Measurements from ENCODE around the gene IMP3. TPM values are rescaled to one million over a fixed set of nuclear protein-coding genes. Genes with fewer than 3 reads are reported as not detected.
"Not testable (repeated sequence)": the region's sequence is repeated elsewhere in the genome, so short reads cannot be mapped to it uniquely, and the experiment has no call there.

The IMP3 gene
- total RNA-seq, 1 experiment from 2014 or later, result 76.2 TPM

DNA sequence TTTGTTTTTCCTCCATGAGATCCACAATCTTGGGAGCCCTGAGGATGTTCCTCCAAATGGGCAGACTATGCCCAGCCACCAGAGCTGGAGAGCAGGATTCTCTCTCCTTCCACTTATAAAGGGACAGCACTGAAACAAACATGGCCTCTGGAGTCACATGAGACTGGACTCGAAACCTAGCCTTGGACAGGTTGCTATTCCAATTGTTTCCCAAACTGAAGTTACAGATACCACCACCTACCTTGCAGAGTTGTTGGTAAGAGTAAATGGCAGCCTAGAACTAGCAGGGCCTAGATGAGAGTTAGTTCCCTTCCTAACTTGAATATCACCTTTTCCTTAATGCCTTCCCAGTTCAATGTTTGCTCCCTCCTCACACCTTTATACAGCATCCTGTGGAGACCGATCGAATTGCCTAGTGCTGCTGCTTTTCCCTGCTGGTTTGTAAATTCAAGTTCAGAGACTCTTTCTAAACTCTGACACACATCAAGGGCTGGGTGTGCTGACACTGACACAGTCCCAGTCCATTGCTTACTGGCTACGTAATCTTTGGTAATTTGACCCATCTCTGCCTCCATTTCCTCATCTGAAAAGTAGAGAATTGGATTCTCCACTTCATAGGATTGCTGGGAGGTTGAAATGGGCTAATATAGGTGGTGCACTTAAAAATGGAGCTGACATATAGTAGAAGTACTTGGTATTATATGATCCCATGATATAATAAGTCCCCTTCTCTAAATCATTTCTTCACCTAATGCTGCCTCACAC, 2.6 kb downstream of the IMP3 start:
- in situ Hi-C loops (cut with HindIII; ENCODE audit: low pct_unique_long_range_greater_than_20kb, low sequenced_read_pairs), result no loop called here
- no peak for DNase-seq (ENCODE audit: low read depth)

DNA sequence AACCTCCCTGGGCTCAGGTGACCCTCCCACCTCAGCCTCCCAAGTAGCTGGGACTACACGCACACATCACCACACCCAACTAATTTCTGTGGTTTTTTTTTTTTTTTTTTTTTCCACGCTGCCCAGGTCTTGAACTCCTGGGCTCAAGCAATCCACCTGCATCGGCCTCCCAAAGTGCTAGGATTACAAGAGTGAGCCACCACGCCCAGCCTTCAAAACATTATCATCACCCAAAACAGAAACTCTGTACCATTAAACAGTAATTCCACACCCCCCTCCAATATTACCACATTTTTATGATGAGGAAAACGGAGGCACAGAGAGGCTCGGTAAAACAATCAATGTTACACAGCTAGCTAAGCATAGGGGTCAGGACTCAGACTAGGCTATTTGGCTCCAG, 4.0 kb downstream of the IMP3 start:
- in situ Hi-C loops (cut with HindIII; ENCODE audit: low pct_unique_long_range_greater_than_20kb, low sequenced_read_pairs), result no loop called here
- DNase-seq (ENCODE audit: low read depth), result no peak

DNA sequence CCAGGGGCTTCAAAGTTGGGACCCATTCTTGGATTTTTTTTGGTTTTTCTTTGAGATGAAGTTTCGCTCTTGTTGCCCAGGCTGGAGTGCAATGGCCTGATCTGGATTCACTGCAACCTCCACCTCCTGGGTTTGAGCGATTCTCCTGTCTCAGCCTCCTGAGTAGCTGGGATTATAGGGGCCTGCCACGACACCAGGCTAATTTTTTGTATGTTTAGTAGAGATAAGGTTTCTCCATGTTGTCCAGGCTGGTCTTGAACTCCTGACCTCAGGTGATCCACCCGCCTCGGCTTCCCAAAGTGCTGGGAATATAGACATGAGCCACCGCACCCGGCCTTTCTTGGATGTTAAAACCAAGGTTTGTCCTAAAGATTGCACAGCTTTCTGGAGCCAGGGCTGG, 6.1 kb downstream of the IMP3 start:
- DNase-seq (ENCODE audit: low read depth); in situ Hi-C loops (cut with HindIII; ENCODE audit: low pct_unique_long_range_greater_than_20kb, low sequenced_read_pairs): not testable (repeated sequence)

DNA sequence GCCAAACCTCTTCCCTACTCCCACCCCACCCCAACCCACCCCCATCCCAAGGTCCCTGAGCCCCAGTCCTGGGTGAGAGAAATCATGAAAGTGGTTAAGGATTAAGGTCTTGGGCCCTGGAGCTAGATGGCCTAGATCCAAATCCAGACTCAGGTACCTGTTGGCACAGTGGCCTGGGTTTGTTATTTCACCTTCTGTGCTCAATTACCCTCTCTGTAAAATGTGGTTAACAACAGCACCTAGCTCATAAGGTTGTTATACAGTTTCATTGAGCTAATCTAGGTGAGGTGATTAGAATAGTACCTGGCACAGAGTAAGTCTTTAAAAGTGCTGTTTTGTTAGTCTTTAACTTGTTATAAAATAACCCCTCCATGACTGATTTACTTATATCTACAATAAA, 8.1 kb downstream of the IMP3 start:
- DNase-seq (ENCODE audit: low read depth), result no peak
- in situ Hi-C loops (cut with HindIII; ENCODE audit: low pct_unique_long_range_greater_than_20kb, low sequenced_read_pairs), result no loop called here

DNA sequence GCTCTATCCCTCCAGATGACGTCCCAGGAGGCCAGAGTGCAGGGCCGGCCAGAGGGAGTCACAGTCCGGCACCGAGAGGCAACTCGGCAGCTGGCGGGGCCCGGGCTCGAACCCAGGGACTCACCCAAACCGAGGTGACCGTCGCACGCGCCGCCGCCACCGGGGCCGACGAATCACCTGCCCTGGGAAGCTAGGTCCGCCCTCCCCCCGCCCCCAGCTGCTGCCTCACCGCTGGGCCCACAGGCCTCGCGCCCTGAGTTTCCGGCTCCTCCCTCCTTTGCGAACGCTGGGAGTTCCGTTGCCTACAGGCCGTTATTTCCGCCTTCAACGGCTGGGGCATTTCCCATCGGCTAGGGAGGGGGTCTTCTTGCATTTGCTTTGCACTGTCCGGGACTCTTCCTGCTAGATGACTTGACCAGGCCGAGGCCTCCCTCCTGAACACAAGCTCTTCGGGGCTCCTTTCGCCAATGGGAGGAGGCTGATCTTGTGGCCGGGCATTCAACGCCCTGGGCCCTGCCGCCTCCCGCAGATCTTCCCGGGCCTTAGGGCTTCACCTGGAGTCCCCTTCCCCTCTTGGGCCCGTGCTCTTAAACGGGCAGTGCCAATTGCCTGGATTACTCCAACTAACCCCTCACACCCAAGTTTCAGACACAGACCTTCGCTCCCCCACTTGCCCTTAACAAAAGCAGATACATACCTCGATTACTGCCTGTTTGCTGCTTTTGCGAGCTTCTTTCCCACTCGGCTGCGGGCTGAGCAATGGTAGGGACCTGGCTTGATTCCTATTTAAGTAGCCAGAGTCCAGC, 14.3 kb downstream of the IMP3 start, which contains the start of gene SNUPN:
SNUPN (minus strand) TSS at position 184 of the 806 bp plus-strand sequence. CDS start 4,674 bp downstream, outside the sequence.
- in situ Hi-C loops (cut with HindIII; ENCODE audit: low pct_unique_long_range_greater_than_20kb, low sequenced_read_pairs), result no loop called here
- DNase-seq (ENCODE audit: low read depth), result peak; percentile 93

DNA sequence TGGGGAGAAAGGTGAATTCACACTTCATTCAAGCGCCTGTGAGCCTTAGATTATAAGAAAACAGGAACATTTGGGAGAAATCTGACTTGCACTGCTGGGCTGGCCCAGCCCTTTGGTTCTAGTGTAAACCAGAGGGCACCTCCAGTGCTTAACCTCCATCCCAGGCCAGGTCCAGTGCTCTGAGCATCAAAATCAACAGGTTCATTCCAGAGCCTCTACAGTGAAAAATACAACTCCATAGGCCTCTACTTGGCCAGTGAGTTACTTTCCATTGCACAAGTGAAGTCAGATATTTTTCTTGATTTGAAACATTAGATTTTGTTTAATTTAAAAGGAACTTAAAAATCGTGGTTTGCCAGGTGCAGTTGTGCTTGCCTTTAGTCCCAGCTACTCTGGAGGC, 17.5 kb downstream of the IMP3 start:
- in situ Hi-C loops (cut with HindIII; ENCODE audit: low pct_unique_long_range_greater_than_20kb, low sequenced_read_pairs), result no loop called here
- no peak for DNase-seq (ENCODE audit: low read depth)

DNA sequence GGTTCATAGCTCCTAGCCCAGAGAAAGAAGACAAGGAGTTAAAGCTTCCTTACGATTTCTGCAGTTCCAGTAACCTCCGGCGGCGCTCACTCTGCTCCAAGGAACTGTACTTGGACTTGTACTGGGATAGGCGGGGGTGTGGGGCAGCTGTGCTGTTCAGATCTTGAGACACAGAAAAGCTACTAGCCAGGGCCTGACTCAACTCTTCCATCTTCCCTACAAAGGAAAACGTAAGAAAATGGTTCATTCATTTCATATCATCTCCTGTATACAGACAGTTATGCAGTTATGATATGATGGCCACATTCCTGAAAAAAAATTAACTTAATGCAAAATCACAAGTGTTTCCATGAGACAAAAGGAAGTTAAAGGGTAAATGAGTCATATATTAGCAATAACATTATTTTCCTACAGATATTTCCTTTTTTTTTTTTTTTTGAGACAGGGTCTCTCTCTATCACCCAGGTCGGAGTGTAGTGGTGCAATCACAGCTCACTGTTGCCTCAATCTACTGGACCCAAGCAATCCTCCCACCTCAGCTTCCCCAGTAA, 19.1 kb downstream of the IMP3 start:
- DNase-seq (ENCODE audit: low read depth), result no peak

DNA sequence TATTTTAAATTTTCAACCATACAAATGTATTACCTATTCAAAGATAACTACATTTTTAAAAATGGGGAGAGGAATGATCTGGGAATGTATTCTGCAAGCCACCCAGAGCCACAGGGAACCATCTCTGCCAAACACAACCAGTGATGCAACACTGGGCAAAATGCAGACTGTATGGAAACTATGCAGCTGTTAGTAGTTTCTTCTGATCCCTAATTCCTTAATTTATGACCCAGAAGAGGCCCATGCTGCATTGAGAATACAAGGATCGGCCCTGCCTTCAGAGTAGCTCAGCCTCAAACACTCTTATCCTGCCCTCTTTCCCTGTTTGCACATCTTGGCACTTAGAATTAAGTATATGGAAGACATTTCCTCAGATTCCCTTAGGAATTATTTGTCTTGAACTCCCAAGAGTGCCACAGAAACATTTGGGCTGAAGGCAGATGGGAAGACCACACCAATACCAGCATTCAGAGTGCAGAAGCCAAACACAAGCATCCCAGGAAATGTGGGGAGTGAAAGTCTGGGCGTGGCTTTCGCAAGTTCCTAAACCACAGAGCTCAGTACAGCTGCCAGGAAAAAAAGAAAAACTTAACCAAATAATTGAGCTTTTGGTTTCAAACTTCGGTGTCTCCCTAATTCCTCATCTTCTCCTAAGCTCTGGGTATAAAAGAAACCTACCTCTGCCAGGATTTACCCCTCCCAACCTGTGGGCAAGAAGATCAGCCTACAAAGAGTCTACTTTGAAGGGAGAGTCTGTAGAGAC, 19.8 kb downstream of the IMP3 start:
- in situ Hi-C loops (cut with HindIII; ENCODE audit: low pct_unique_long_range_greater_than_20kb, low sequenced_read_pairs), result no loop called here
- DNase-seq (ENCODE audit: low read depth), result no peak

More for the DNA sequence above, 19.1 kb downstream of the IMP3 start:
- in situ Hi-C loops (cut with HindIII; ENCODE audit: low pct_unique_long_range_greater_than_20kb, low sequenced_read_pairs), result no loop called here

DNA sequence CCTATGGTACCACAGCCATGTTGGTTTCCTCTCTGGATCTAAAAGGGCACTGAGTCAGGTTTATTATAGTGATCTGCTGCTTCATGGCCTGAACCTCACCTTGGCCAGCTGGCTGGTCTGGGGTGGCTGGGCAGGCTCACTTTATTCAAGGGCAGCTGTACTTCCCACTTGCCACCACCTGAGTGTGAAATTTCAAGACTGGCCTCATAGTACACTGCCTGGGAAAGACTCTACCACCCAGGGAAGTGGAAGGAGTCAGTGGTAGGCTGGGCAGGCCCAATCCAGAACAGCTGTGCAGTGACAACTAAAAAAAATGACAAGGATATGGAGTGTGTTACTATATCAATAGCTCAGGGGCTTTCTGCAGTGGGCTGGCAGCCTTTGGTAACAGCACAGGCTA, 23.3 kb downstream of the IMP3 start:
- in situ Hi-C loops (cut with HindIII; ENCODE audit: low pct_unique_long_range_greater_than_20kb, low sequenced_read_pairs), result no loop called here
- no peak for DNase-seq (ENCODE audit: low read depth)

DNA sequence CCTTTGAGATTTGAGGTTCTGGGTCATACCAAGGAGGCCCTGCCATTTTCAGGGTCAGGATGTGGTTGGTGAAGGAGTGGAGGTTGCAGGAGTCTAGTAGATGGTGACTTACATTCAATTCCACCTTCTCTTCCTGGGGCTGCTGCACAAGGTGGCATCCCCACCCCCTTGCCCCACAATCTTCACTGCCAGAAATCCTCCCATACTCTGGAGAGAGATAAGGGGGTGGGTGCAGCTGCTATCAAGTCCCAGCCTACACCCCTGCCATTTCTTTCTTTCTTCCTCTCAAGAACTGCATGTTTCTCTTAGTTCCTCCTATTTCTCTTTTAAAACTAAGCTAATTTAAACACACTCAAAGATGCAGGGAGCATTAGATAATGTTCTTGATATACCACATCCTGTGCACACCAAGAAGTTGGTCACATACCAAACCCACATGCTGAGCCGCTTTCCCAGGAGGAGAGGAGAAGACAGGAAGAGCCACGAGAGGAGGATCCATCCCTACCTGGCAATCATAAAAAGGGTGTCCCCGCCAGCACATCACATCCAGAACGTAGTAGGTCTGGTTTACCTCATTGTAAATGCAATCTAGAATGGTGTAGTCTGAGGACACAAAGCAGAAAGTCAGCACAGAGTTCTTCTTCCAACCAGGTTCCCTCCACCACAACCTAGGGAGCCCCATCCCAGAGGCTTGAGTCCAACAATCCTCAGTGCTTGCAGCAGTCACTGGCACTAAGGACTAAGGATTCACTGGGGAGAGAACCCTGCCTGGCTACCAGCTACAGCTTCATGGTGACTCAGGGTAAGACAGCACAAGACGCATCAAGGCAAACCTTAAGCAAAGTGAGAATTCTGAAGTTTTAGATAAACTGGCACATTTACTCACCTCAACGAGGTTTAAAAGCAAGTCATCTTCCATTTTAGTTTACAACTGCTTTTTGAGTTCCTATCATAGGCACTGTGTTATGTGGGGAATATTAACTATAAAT, 33.0 kb downstream of the IMP3 start:
- in situ Hi-C loops (cut with HindIII; ENCODE audit: low pct_unique_long_range_greater_than_20kb, low sequenced_read_pairs), result no loop called here

DNA sequence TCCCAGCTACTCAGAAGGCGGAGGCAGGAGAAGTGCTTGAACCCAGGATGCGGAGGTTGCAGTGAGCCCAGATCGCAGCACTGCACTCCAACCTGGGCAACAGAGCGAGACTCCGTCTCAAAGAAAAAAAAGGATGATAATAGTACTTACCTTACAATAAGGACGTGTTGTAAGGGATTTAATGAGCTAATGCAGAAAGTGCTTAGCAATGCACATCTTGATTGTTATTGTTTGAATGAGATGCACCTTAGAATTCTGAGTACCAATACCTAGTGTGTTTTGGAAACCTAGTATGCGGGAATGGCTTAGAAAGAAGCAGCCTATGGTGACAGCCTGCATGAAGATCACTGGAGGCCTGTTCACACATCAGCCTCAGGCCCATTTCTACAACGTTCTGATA, 34.0 kb downstream of the IMP3 start:
- in situ Hi-C loops (cut with HindIII; ENCODE audit: low pct_unique_long_range_greater_than_20kb, low sequenced_read_pairs), result no loop called here

More for the DNA sequence above, 33.0 kb downstream of the IMP3 start:
- DNase-seq (ENCODE audit: low read depth), result no peak

DNA sequence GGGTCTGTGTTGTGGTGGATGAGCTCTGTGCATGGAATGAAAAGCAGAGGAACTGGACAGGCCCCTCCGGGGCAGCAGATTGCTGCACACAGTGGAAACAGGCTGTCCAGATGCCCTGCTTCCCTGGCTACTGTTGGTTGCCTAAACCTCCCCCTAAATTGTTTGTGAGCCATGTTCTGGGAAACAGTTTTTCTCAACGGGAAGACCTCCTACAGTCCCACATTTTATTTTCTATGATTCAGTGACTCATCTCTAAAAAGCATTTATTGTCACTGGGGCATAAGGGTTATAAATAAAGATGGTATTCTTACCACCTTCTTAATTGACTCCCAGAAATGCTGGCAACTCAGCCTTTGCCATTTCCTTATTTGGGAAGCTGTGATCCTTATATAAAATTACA, 40.6 kb downstream of the IMP3 start:
- DNase-seq (ENCODE audit: low read depth), result no peak
- in situ Hi-C loops (cut with HindIII; ENCODE audit: low pct_unique_long_range_greater_than_20kb, low sequenced_read_pairs), result loop anchor here (10.0 kb wide), 1 partner anchor 155 kb away; no protein-coding TSS in a partner anchor

More for the DNA sequence above, 34.0 kb downstream of the IMP3 start:
- no peak for DNase-seq (ENCODE audit: low read depth)

DNA sequence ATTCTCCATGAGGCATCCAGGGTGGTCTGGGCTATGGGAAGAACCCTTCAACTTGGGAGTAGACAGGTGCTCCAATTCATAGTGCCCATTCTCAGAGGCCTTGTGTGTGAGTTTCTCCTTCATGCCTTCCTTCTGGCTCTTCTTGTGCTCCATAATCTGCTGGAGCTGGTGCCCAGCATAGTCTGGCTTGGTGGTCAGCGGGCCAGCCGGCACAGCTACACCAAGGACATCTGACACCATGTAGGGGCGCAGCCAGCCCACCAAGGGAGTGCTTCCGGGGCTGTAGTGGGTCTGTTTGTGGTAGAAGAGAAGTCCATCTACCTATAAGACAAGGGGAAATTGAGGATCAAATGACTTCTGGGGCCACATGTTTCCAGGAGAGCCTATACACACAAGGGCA, 41.7 kb downstream of the IMP3 start:
- in situ Hi-C loops (cut with HindIII; ENCODE audit: low pct_unique_long_range_greater_than_20kb, low sequenced_read_pairs), result loop anchor here (10.0 kb wide), 1 partner anchor 154 kb away; no protein-coding TSS in a partner anchor

DNA sequence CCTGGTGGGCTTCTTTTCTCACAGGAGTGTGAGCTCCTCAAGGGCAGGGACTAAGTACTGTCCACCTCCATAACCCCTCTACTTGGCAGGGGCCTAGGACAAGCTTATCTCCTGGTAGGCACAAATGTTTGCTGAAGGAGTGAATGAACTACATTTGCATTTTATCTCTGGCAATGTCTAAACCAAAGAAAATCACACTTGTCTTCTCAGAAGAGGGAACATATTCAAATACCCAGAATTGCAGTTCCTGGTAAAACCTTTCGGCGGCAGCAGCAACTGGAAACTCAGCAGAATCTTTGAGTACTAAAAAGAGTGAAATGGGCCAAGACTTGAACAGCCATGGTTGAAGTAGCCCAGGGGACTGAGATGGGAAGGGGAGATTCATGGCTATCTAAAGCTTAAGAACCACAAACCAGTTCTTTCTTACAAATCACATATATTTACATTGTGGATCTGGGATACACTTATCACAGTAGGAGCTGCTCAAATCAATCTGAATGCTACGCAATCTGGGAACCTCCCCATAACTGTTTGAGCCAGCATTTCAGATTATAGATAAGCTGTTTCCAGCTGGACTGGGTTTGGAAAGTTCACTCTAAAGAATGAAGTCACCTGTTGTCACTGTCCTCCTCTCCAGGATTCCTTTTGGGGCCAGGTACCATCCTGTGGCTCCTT, 42.2 kb downstream of the IMP3 start:
- in situ Hi-C loops (cut with HindIII; ENCODE audit: low pct_unique_long_range_greater_than_20kb, low sequenced_read_pairs), result loop anchor here (10.0 kb wide), 1 partner anchor 153 kb away; no protein-coding TSS in a partner anchor
- DNase-seq (ENCODE audit: low read depth), result no peak

More for the DNA sequence above, 41.7 kb downstream of the IMP3 start:
- DNase-seq (ENCODE audit: low read depth), result no peak

DNA sequence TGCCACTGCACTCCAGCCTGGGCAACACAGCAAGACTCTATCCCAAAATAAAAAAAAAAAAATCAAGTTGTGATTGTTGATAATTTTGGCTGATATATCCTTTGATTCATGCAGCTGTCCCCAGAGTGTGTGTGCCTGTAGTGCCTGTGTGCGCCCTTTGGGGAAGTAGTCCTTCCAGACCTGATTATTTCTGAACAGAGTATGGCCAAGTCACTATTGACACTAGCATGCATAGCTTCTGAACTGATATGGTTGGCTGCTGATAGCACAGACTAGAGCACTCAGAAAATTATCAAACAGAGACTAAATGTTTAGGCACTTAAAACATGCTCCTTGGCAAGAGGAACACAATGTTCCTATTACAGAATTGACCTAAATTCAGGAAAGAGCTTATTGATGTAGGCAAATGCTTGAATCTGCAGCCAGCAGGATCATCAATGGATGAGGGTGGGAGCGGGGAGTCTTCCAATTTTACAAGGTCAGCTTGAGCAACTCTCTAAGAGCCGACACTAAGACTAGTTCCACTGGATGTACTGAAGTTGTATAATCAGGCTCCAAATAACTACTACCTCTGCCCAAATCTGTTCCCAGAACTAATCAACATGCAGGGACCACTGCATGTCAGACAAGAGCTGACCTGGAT, 43.2 kb downstream of the IMP3 start:
- in situ Hi-C loops (cut with HindIII; ENCODE audit: low pct_unique_long_range_greater_than_20kb, low sequenced_read_pairs), result loop anchor here (10.0 kb wide), 1 partner anchor 152 kb away; no protein-coding TSS in a partner anchor
- no peak for DNase-seq (ENCODE audit: low read depth)

DNA sequence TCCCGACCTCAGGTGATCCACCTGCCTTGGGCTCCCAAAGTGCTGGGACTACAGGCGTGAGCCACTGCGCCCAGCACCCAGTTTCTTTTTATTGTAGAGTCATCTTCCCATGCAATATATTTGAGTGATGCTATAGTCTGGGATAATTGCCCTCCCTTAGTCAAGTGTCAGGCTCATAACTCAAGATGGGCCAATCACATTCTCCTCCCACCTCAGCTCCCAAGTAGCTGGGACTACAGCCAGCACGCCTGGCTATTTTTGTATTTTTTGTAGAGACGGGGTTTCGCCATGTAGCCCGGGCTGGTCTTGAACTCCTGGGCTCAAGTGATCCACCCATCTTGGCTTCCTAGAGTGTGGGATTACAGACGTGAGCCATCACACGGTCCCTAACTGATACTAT, 45.7 kb downstream of the IMP3 start:
- DNase-seq (ENCODE audit: low read depth), result no peak
- in situ Hi-C loops (cut with HindIII; ENCODE audit: low pct_unique_long_range_greater_than_20kb, low sequenced_read_pairs), result loop anchor here (10.0 kb wide), 1 partner anchor 149 kb away; no protein-coding TSS in a partner anchor
